SK-N-SH (cell line): ENCODE data around the gene METTL3. TPM values are rescaled to one million over a fixed set of nuclear protein-coding genes. Genes with fewer than 3 reads are reported as not detected.

Experiments
- CTCF ChIA-PET: fragments of 300-600, 350-600 bp; formaldehyde crosslinking; extraction: SDS; loops from one replicate; lab custom pipeline; 2021; lab: Yijun Ruan, JAX
- POLR2A ChIA-PET: fragments of 350-600 bp; sonication (Branson Sonifier 250); formaldehyde crosslinking; extraction: SDS; loops from one replicate; lab custom pipeline; 2020; ENCODE audit warnings: antibody characterized with exemption, inconsistent platforms; lab: Yijun Ruan, JAX
- DNase-seq: peaks from one replicate; pipeline ENCODE4 v3.0.0; 2012
- H2AFZ ChIP-seq: fragments of 200-600 bp; sonication (generic); 2 replicates; pipeline ENCODE4 v1.8.1; 2016; ENCODE audit warnings: antibody characterized with exemption, mild to moderate bottlenecking, low read depth
- H3F3A ChIP-seq: fragments of 200-600 bp; sonication (generic); replicated peaks from 2 replicates; pipeline ENCODE3; 2016; ENCODE audit warnings: antibody characterized with exemption, mild to moderate bottlenecking; ENCODE audit not compliant: insufficient read depth
- H3K27ac ChIP-seq, 2 experiments: fragments of 200-500 bp in 1 of 2; fragments of 200-600 bp in 1 of 2; sonication (Bioruptor generic) in 1 of 2; sonication (generic), shearing (Covaris generic) in 1 of 2; 2 replicates each; pipeline versions ENCODE4 v1.5.1 to v1.6.1; 2014 to 2016; ENCODE audit warnings: low read depth in 2 of 2, inconsistent platforms in 1 of 2, low read length in 1 of 2, mild to moderate bottlenecking in 1 of 2, mixed read lengths in 1 of 2
- H3K27me3 ChIP-seq: fragments of 200-600 bp; sonication (generic), shearing (Covaris generic); 2 replicates; pipeline ENCODE4 v1.6.1; 2016; ENCODE audit warnings: mixed run types; ENCODE audit not compliant: insufficient read depth
- H3K36me3 ChIP-seq, 2 experiments: fragments of 200-500 bp in 1 of 2; fragments of 200-600 bp in 1 of 2; sonication (Bioruptor generic) in 1 of 2; sonication (generic) in 1 of 2; replicated peaks in 1 of 2; 2 replicates each; pipeline versions ENCODE3 to v1.5.1; 2014 to 2016; ENCODE audit warnings: low read length in 1 of 2, mild to moderate bottlenecking in 1 of 2; ENCODE audit not compliant: insufficient read depth in 2 of 2, control insufficient read depth in 1 of 2
- H3K4me1 ChIP-seq, 2 experiments: fragments of 200-500 bp in 1 of 2; fragments of 200-600 bp in 1 of 2; sonication (Bioruptor generic) in 1 of 2; sonication (generic), shearing (Covaris generic) in 1 of 2; 2 replicates each; pipeline versions ENCODE4 v1.5.1 to v1.6.1; 2014 to 2016; ENCODE audit warnings: low read depth in 1 of 2, low read length in 1 of 2, mixed run types in 1 of 2; ENCODE audit not compliant: insufficient read depth in 2 of 2, control insufficient read depth in 1 of 2
- H3K4me2 ChIP-seq: fragments of 200-600 bp; sonication (generic), shearing (Covaris generic); 2 replicates; pipeline ENCODE4 v1.6.1; 2017; ENCODE audit warnings: mixed run types
- H3K4me3 ChIP-seq, 2 experiments: fragments of 200-500 bp in 1 of 2; fragments of 200-600 bp in 1 of 2; sonication (Bioruptor generic) in 1 of 2; sonication (generic), shearing (Covaris generic) in 1 of 2; 2 replicates each; pipeline versions ENCODE4 v1.5.1 to v1.8.1; 2014 to 2016; ENCODE audit warnings: low read depth in 2 of 2, inconsistent platforms in 1 of 2, low read length in 1 of 2, mild to moderate bottlenecking in 1 of 2, mixed read lengths in 1 of 2, moderate library complexity in 1 of 2
- H3K79me2 ChIP-seq: fragments of 200-600 bp; sonication (generic); 2 replicates; pipeline ENCODE4 v1.8.1; 2017; ENCODE audit warnings: mild to moderate bottlenecking; ENCODE audit not compliant: insufficient read depth
- H3K9ac ChIP-seq: fragments of 200-600 bp; sonication (generic); 2 replicates; pipeline ENCODE4 v1.6.1; 2017; ENCODE audit warnings: mixed run types
- H3K9me2 ChIP-seq: fragments of 200-600 bp; sonication (generic); 2 replicates; pipeline ENCODE4 v1.6.1; 2017; ENCODE audit warnings: mixed run types
- H3K9me3 ChIP-seq: fragments of 200-600 bp; sonication (generic); 2 replicates; pipeline ENCODE4 v1.6.1; 2017; ENCODE audit warnings: mixed run types, mild to moderate bottlenecking, moderate library complexity
- H4K20me1 ChIP-seq: fragments of 200-600 bp; sonication (generic); 2 replicates; pipeline ENCODE4 v1.6.1; 2017; ENCODE audit warnings: mild to moderate bottlenecking, mixed run types; ENCODE audit not compliant: insufficient read depth
- ELF1 ChIP-seq: IDR thresholded peaks from 2 replicates; pipeline ENCODE4 v1.4.0; 2012
- EZH2phosphoT487 ChIP-seq: fragments of 200-600 bp; sonication (generic); IDR thresholded peaks from 2 replicates; pipeline ENCODE4 v1.6.1; 2017; ENCODE audit warnings: low read depth, mixed run types, mild to moderate bottlenecking, antibody characterized with exemption, moderate library complexity, borderline replicate concordance
- FOXM1 ChIP-seq: IDR thresholded peaks from 2 replicates; pipeline ENCODE4 v1.4.0; 2012; ENCODE audit warnings: low read depth, mild to moderate bottlenecking
- JUND ChIP-seq: IDR thresholded peaks from 2 replicates; pipeline ENCODE4 v1.4.0; 2012
- MXI1 ChIP-seq: IDR thresholded peaks from 2 replicates; pipeline ENCODE4 v1.6.1; 2012; ENCODE audit warnings: mild to moderate bottlenecking, low read depth, low read length, improper control_type of control experiment
- POLR2AphosphoS5 ChIP-seq: IDR thresholded peaks from 2 replicates; pipeline ENCODE4 v1.6.1; 2012; ENCODE audit warnings: low read depth, low read length
- RAD21 ChIP-seq: IDR thresholded peaks from 2 replicates; pipeline ENCODE4 v1.6.1; 2012; ENCODE audit warnings: mild to moderate bottlenecking, low read length
- RFX5 ChIP-seq: IDR thresholded peaks from 2 replicates; pipeline ENCODE4 v1.6.1; 2012; ENCODE audit warnings: mild to moderate bottlenecking, improper control_type of control experiment, low read length
- RXRA ChIP-seq: IDR thresholded peaks from 2 replicates; pipeline ENCODE4 v1.4.0; 2012; ENCODE audit warnings: low read depth, mild to moderate bottlenecking, borderline replicate concordance
- SMC3 ChIP-seq: IDR thresholded peaks from 2 replicates; pipeline ENCODE4 v1.6.1; 2012; ENCODE audit warnings: low read depth, low read length, improper control_type of control experiment
- TAF1 ChIP-seq: IDR thresholded peaks from 2 replicates; pipeline ENCODE4 v1.6.1; 2012; ENCODE audit warnings: low read depth, mild to moderate bottlenecking, low read length, moderate library complexity, borderline replicate concordance
- YY1 ChIP-seq: IDR thresholded peaks from 2 replicates; pipeline ENCODE4 v1.4.0; 2012; ENCODE audit warnings: low read depth, mild to moderate bottlenecking
- WGBS: methylation state at CpG from one replicate; pipeline ENCODE4 v1.1.6; 2017; ENCODE audit warnings: low lambda C conversion rate; 5-methylcytosine and 5-hydroxymethylcytosine counted together
- polyA plus RNA-seq, 3 experiments: library from polyadenylated mRNA; depleted of rRNA; stranded (reverse); fragments of >200 nt; gene quantifications; 2 replicates each; pipeline ENCODE4 v1.2.3, GENCODE V29; 2012
- TF ChIP-seq, protein P1 (sequence below): fragments of 150-350 bp; IDR thresholded peaks from 2 replicates; pipeline ENCODE4 v1.6.1; 2017; ENCODE audit warnings: antibody characterized with exemption, low read length, low read depth, borderline replicate concordance
- TF ChIP-seq, protein P2 (sequence below): IDR thresholded peaks from 2 replicates; pipeline ENCODE4 v1.4.0; 2012; ENCODE audit warnings: low read depth
- TF ChIP-seq, protein P3 (sequence below): IDR thresholded peaks from 2 replicates; pipeline ENCODE4 v1.4.0; 2012; ENCODE audit warnings: low read depth, borderline replicate concordance
- TF ChIP-seq, protein P4 (sequence below): fragments of 150-350 bp; IDR thresholded peaks from 2 replicates; pipeline ENCODE4 v1.6.1; 2016; ENCODE audit warnings: mild to moderate bottlenecking, low read depth, low read length
- TF ChIP-seq, protein P5 (sequence below): IDR thresholded peaks from 2 replicates; pipeline ENCODE4 v1.4.0; 2012; ENCODE audit warnings: low read depth, borderline replicate concordance
- TF ChIP-seq, protein P6 (sequence below): IDR thresholded peaks from 2 replicates; pipeline ENCODE4 v1.6.1; 2012; ENCODE audit warnings: mild to moderate bottlenecking, low read depth, low read length, moderate library complexity

The METTL3 gene
- polyA plus RNA-seq, 1 of the 3 experiments (the other 2 are of a cell fraction), result 118 TPM

DNA sequence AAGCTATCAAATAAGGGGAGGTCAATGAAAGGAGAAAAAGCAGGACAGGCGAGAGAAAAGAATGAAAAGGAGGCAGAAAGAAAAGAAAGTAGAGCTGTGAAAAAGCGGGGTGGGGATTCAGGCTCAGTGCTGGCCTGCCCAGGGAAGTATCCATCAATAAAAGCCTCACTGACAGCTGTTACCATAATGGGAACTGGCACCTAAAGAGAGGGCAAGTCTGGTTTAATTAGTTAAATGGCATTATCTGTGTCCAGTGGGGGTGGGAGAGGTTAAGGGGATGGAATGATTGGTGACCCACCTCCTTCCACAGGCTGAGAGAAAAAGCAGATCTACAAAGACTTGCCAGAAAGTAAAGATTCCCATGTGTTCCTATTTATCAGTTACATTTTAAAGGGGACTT lies 7.6 kb upstream of the METTL3 start:
- Histone ChIP-seq H3K27me3 (no peaks in the 10 kb centered on the region), H3K4me2 (no peak overlapping the region), H3K9me2 (no peaks in the 10 kb centered on the region), H4K20me1 (no peaks in the 10 kb centered on the region), H3K79me2 (no peaks in the 10 kb centered on the region)
- POLR2A ChIA-PET, result no interaction called here
- 89% methylated on average over 2 of the region's 2 CpGs for WGBS
- CTCF ChIA-PET, result interaction anchor here (1.8 kb wide), 1 partner anchor 20 kb away, joined by 9 read pairs; no protein-coding TSS in a partner anchor
- TF ChIP-seq FOXM1 (no peak), RXRA (no peak), RAD21 (no peak), EZH2phosphoT487 (no peak), ELF1 (no peak)
- TF ChIP-seq, all 33 proteins: peak for 0
- H3F3A ChIP-seq, result no peaks in the 10 kb centered on the region
- no peak for DNase-seq
- H2AFZ ChIP-seq, result no peak overlapping the region
- H3K36me3 ChIP-seq, result no peaks in the 10 kb centered on the region
- H3K9ac ChIP-seq, result no peak overlapping the region
- no peak overlapping the region for H3K27ac ChIP-seq
- no peak overlapping the region for H3K4me3 ChIP-seq
- H3K9me3 ChIP-seq, result no peaks in the 10 kb centered on the region
- no peaks in the 10 kb centered on the region; a peak in 1 of 4 replicates for H3K4me1 ChIP-seq

DNA sequence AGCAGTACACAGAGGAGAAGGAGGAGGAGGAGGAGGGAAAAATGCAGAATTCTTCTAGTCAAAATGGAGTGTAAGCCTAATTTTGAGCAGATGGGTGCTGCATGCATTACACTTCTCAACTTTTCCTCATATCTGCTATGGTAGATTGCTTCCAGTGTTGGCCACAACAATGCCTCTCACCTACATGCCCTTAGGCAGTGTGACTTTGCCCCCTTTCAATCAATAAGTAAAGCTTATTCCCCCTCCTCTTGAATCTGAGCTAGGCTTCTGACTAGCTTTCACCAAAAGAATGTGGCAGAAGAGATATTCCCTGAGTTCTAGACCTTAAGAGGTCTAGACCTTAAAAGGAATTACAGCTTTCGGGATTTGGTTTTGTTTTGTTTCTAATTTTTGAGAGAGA lies 3.2 kb upstream of the METTL3 start:
- Histone ChIP-seq H3K9me2 (no peaks in the 10 kb centered on the region), H3K79me2 (peaks cover 17% of the 10 kb centered on the region), H2AFZ (no peak overlapping the region), H3K9me3 (no peaks in the 10 kb centered on the region), H3F3A (peaks cover 6% of the 10 kb centered on the region), H3K4me2 (no peak overlapping the region), H3K4me3 (no peak overlapping the region), H3K36me3 (no peaks in the 10 kb centered on the region), H3K27ac (no peak overlapping the region), H3K9ac (no peak overlapping the region), H3K27me3 (no peaks in the 10 kb centered on the region), H4K20me1 (no peaks in the 10 kb centered on the region), H3K4me1 (peaks cover 0 to 8% of the 10 kb centered on the region in 2 experiments; a peak in 3 of 4 replicates)
- TF ChIP-seq, protein P1, sequence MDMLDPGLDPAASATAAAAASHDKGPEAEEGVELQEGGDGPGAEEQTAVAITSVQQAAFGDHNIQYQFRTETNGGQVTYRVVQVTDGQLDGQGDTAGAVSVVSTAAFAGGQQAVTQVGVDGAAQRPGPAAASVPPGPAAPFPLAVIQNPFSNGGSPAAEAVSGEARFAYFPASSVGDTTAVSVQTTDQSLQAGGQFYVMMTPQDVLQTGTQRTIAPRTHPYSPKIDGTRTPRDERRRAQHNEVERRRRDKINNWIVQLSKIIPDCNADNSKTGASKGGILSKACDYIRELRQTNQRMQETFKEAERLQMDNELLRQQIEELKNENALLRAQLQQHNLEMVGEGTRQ, result no peak
- TF ChIP-seq POLR2AphosphoS5, result no peak
- no peak for TF ChIP-seq TAF1
- TF ChIP-seq SMC3, result no peak
- TF ChIP-seq JUND, result no peak
- no peak for TF ChIP-seq MXI1
- TF ChIP-seq, protein P2, sequence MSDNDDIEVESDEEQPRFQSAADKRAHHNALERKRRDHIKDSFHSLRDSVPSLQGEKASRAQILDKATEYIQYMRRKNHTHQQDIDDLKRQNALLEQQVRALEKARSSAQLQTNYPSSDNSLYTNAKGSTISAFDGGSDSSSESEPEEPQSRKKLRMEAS, result no peak
- no peak for TF ChIP-seq YY1
- TF ChIP-seq, protein P3, sequence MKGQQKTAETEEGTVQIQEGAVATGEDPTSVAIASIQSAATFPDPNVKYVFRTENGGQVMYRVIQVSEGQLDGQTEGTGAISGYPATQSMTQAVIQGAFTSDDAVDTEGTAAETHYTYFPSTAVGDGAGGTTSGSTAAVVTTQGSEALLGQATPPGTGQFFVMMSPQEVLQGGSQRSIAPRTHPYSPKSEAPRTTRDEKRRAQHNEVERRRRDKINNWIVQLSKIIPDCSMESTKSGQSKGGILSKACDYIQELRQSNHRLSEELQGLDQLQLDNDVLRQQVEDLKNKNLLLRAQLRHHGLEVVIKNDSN, result no peak
- TF ChIP-seq, protein P4, sequence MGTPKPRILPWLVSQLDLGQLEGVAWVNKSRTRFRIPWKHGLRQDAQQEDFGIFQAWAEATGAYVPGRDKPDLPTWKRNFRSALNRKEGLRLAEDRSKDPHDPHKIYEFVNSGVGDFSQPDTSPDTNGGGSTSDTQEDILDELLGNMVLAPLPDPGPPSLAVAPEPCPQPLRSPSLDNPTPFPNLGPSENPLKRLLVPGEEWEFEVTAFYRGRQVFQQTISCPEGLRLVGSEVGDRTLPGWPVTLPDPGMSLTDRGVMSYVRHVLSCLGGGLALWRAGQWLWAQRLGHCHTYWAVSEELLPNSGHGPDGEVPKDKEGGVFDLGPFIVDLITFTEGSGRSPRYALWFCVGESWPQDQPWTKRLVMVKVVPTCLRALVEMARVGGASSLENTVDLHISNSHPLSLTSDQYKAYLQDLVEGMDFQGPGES, result no peak
- no peak for TF ChIP-seq RXRA
- TF ChIP-seq, protein P5, sequence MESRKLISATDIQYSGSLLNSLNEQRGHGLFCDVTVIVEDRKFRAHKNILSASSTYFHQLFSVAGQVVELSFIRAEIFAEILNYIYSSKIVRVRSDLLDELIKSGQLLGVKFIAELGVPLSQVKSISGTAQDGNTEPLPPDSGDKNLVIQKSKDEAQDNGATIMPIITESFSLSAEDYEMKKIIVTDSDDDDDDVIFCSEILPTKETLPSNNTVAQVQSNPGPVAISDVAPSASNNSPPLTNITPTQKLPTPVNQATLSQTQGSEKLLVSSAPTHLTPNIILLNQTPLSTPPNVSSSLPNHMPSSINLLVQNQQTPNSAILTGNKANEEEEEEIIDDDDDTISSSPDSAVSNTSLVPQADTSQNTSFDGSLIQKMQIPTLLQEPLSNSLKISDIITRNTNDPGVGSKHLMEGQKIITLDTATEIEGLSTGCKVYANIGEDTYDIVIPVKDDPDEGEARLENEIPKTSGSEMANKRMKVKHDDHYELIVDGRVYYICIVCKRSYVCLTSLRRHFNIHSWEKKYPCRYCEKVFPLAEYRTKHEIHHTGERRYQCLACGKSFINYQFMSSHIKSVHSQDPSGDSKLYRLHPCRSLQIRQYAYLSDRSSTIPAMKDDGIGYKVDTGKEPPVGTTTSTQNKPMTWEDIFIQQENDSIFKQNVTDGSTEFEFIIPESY, result no peak
- TF ChIP-seq, protein P6, sequence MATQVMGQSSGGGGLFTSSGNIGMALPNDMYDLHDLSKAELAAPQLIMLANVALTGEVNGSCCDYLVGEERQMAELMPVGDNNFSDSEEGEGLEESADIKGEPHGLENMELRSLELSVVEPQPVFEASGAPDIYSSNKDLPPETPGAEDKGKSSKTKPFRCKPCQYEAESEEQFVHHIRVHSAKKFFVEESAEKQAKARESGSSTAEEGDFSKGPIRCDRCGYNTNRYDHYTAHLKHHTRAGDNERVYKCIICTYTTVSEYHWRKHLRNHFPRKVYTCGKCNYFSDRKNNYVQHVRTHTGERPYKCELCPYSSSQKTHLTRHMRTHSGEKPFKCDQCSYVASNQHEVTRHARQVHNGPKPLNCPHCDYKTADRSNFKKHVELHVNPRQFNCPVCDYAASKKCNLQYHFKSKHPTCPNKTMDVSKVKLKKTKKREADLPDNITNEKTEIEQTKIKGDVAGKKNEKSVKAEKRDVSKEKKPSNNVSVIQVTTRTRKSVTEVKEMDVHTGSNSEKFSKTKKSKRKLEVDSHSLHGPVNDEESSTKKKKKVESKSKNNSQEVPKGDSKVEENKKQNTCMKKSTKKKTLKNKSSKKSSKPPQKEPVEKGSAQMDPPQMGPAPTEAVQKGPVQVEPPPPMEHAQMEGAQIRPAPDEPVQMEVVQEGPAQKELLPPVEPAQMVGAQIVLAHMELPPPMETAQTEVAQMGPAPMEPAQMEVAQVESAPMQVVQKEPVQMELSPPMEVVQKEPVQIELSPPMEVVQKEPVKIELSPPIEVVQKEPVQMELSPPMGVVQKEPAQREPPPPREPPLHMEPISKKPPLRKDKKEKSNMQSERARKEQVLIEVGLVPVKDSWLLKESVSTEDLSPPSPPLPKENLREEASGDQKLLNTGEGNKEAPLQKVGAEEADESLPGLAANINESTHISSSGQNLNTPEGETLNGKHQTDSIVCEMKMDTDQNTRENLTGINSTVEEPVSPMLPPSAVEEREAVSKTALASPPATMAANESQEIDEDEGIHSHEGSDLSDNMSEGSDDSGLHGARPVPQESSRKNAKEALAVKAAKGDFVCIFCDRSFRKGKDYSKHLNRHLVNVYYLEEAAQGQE, result no peak
- no peak for TF ChIP-seq RFX5
- WGBS, result 93% methylated on average over 1 of the region's 1 CpG
- CTCF ChIA-PET, result interaction anchor here (0.9 to 2.4 kb wide), 3 partner anchors 16 to 488 kb away, joined by 3 to 7 read pairs (median 4); no protein-coding TSS in a partner anchor
- DNase-seq, result no peak
- POLR2A ChIA-PET, result no interaction called here
